Activated CD4-positive, alpha-beta T cell treated with anti-CD3 and anti-CD28 coated beads, Interleukin-2, amount 50 U/mL, for 24 hours (primary cell): ENCODE data around the gene DVL1.

Experiments used
- DNase-seq, 2 donors: peaks; one replicate each; pipeline ENCODE4 v3.0.0-alpha.2; 2020; ENCODE audit warnings: low read depth in 1 of 2, low spot score in 1 of 2

The DVL1 gene

GRCh38 chr1:1356796-1357401 is 7.7 kb upstream of the DVL1 start:
- no peak for DNase-seq

DNA sequence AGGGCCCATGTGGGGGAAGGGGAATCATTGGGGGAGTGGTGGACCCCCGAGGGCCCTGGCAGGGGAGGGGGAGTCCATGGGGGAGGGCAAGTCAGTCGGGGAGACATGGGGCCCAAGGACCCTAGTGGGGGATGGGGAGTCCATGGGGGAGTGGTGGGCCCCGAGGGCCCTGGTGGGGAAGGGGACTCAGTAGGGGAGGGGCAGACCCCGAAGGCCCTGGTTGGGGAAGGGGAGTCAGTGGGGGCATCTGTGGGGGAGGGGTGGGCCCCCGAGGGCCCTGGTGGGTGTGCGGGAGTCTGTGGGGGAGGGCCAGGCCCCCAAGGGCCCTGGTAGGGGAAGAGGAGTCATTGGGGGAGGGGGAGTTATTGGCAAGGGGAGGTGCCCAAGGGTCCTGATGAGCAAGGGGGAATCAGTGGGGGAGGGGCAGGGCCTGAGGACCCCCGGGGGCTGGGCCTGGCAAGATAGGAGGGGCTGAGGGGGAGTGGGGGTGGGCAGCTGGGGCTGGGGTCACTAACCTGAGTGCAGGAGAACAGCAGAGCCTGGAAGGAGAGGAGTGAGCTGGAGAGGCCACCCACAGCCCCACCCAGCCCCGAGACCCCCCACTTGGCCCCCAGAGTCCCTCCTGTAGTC is 7.1 kb upstream of the DVL1 start:
- DNase-seq: no peak

DNA sequence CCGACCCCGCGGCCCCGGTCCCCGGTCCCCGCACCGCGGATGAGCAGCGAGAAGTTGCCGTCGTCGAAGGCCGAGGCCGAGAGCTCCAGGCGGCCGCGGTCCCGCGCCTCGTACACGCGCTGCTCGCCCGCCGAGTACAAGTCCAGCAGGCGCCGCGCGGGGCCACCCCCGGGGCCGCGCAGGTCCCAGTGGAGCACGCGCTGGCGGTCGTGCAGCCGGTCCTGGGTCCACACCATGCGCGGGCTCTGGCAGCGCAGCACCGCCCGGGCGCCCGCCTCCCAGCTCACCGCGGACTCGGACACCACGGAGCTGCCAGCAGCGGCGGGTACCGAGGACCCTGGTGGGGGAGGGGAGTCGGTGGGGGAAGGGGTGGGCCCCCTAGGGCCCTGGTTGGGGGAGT is 6.2 kb upstream of the DVL1 start:
- DNase-seq: no peak

- no peak for DNase-seq
Measured at GRCh38 chr1:1354271-1355247, 5.3 kb upstream of the DVL1 start.

- no peak for DNase-seq
Measured at GRCh38 chr1:1353389-1354151, 4.4 kb upstream of the DVL1 start.

DNA sequence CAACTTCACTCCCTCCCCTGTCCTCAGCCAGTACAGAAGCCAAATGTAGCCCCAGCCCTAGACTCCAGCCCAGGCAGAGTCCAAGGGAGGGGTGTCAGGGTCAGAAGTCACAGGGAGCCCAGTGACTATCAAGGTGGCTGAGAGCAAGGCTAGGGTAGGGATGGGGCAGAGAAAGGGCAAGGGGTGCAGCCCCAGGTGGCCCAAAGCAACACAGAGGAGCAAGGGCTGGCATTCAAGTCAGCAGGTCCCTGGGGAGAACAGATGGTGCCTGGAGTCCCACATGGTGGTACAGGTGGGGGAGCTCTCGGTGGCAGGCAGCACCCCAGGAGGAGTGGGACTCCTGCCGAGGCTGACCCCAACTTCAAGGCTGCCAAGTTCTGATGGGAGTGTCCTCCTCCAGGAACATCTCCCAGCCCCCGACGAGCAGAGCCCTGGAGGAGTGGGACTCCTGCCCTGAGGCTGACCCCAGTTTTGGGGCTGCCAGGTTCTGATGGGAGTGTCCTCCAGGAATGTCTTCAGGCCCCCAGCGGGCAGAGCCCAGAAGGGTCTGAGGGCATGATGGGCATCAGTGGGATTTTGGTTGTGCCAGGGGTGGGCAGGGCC is 3.7 kb upstream of the DVL1 start:
- DNase-seq: no peak

GRCh38 chr1:1351511-1352427 is 2.6 kb upstream of the DVL1 start:
- no peak for DNase-seq

GRCh38 chr1:1348420-1349255 is 580 bp downstream of the DVL1 start:
- no peak for DNase-seq

GRCh38 chr1:1347663-1348419 is 1.4 kb downstream of the DVL1 start:
- no peak for DNase-seq

- DNase-seq: no peak
Measured at GRCh38 chr1:1347026-1347595, 2.1 kb downstream of the DVL1 start.

GRCh38 chr1:1346501-1346890 is 2.7 kb downstream of the DVL1 start:
- DNase-seq: no peak

- no peak for DNase-seq
Measured at GRCh38 chr1:1345860-1346500, 3.2 kb downstream of the DVL1 start.

GRCh38 chr1:1345384-1345783 is 3.8 kb downstream of the DVL1 start:
- no peak for DNase-seq

- peak in 1 of 2 donors; percentile 55 for DNase-seq
Measured at GRCh38 chr1:1344655-1345361, 4.4 kb downstream of the DVL1 start.

DNA sequence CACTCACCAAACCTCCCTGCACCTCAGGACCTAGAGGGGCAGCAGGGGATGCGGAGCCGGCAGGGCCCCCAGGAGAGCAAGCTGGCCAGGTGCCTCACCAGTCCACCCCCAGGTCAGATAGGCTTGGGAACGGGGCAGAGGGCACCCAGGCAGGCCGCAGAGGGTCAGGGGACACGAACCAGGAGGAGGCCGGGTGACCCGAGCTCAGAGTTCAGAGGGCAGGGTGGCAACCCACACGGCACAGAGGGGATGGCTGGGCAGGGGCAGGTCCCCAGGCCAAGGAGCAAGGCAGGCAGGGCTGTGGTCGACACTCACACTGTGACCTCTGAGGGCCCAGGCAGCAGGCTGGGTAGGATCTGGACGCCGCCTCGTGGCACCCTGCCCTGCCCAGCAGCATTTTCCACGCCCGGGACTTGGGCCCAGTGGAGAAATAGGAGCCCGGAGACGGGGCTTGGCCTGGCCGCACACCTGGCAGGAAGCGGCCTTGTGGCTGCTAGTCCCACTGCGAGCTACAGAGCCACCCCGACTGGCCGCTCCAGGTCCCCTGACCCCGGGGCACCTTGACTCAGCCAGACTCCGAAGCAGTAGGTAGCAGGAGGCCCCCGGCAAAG is 5.3 kb downstream of the DVL1 start:
- no peak for DNase-seq

GRCh38 chr1:1342584-1343115 is 6.6 kb downstream of the DVL1 start:
- no peak for DNase-seq
